OCI-LY3 (cell line): Measurements from ENCODE around the gene RNF222.

Source experiments
- H2AFZ ChIP-seq: fragments of 200-600, 300-600 bp; shearing (Covaris generic); 2 replicates; pipeline ENCODE4 v1.6.0; 2014; ENCODE audit warnings: antibody characterized with exemption, low read depth, low read length
- H3K27ac ChIP-seq: fragments of 200-600, 300-600 bp; sonication (generic); 2 replicates; pipeline ENCODE4 v1.5.1; 2014; ENCODE audit warnings: mild to moderate bottlenecking, low read length, moderate library complexity, mixed read lengths
- H3K27me3 ChIP-seq: fragments of 200-600, 300-600 bp; sonication (generic); 2 replicates; pipeline ENCODE4 v1.6.1; 2014; ENCODE audit warnings: low read depth, low read length, mixed read lengths
- H3K36me3 ChIP-seq: fragments of 200-600, 300-600 bp; sonication (generic); replicated peaks from 2 replicates; pipeline ENCODE3; 2014; ENCODE audit warnings: low read depth, low read length, mixed read lengths
- H3K4me1 ChIP-seq: fragments of 300-600, 200-600 bp; sonication (generic); 2 replicates; pipeline ENCODE4 v1.6.1; 2014; ENCODE audit warnings: low read length, mixed read lengths
- H3K4me2 ChIP-seq: fragments of 200-600, 300-600 bp; sonication (generic); 2 replicates; pipeline ENCODE4 v1.6.1; 2014; ENCODE audit warnings: low read length, mixed read lengths
- H3K4me3 ChIP-seq: fragments of 300-600, 200-600 bp; sonication (generic); 2 replicates; pipeline ENCODE4 v1.5.1; 2014; ENCODE audit warnings: antibody characterized with exemption, mild to moderate bottlenecking, low read length, moderate library complexity
- H3K79me2 ChIP-seq: fragments of 300-600, 200-600 bp; shearing (Covaris generic); 2 replicates; pipeline ENCODE4 v1.6.1; 2014; ENCODE audit warnings: mild to moderate bottlenecking, low read length, mixed read lengths
- H3K9ac ChIP-seq: fragments of 300-600, 200-600 bp; shearing (Covaris generic); 2 replicates; pipeline ENCODE4 v1.6.0; 2014; ENCODE audit warnings: mild to moderate bottlenecking, low read length, moderate library complexity
- H3K9me3 ChIP-seq: fragments of 200-600, 300-600 bp; shearing (Covaris generic); 2 replicates; pipeline ENCODE4 v1.6.1; 2014; ENCODE audit warnings: low read length, mixed read lengths; ENCODE audit not compliant: insufficient read depth
- H4K20me1 ChIP-seq: fragments of 200-600, 300-600 bp; sonication (generic); 2 replicates; pipeline ENCODE4 v1.6.1; 2016; ENCODE audit warnings: low read length, mixed read lengths; ENCODE audit not compliant: insufficient read depth
- EZH2phosphoT487 ChIP-seq: fragments of 200-600 bp; shearing (Covaris generic); IDR thresholded peaks from 2 replicates; pipeline ENCODE4 v1.6.1; 2018; ENCODE audit warnings: antibody characterized with exemption, mixed run types, low read depth
- TF ChIP-seq, protein P1 (sequence below): fragments of 200-600, 300-600 bp; sonication (generic); IDR thresholded peaks from 2 replicates; pipeline ENCODE4 v1.5.1; 2014; ENCODE audit warnings: antibody characterized with exemption, low read length, low read depth

Gene RNF222

DNA sequence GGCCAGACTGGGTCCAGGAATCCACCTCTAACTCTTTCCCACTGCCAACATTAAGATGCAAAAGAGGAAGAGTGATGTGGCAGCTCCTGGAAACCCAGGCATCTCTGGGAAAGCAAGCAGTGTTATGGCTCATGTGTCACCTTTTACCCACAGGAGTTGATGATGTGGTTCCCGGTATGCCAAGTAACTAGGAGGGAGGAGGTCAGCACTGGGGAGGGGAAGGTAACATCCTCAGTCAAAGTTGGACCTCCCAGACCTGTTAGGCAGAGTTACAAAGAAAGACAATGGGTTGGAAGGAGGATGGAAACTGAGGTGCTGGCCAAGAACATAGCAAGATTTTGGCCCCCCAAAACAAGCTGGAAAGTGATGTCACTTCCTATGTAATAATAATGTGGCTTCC lies 32.5 kb downstream of the RNF222 start:
- Histone ChIP-seq H3K4me2 (no peak overlapping the region), H3K9me3 (no peaks in the 10 kb centered on the region), H3K4me3 (no peak overlapping the region), H3K36me3 (no peaks in the 10 kb centered on the region), H2AFZ (no peak overlapping the region), H4K20me1 (no peaks in the 10 kb centered on the region), H3K4me1 (no peaks in the 10 kb centered on the region), H3K27ac (no peak overlapping the region), H3K9ac (no peak overlapping the region), H3K79me2 (no peaks in the 10 kb centered on the region), H3K27me3 (no peaks in the 10 kb centered on the region)
- TF ChIP-seq EZH2phosphoT487 = no peak
- TF ChIP-seq, protein P1, sequence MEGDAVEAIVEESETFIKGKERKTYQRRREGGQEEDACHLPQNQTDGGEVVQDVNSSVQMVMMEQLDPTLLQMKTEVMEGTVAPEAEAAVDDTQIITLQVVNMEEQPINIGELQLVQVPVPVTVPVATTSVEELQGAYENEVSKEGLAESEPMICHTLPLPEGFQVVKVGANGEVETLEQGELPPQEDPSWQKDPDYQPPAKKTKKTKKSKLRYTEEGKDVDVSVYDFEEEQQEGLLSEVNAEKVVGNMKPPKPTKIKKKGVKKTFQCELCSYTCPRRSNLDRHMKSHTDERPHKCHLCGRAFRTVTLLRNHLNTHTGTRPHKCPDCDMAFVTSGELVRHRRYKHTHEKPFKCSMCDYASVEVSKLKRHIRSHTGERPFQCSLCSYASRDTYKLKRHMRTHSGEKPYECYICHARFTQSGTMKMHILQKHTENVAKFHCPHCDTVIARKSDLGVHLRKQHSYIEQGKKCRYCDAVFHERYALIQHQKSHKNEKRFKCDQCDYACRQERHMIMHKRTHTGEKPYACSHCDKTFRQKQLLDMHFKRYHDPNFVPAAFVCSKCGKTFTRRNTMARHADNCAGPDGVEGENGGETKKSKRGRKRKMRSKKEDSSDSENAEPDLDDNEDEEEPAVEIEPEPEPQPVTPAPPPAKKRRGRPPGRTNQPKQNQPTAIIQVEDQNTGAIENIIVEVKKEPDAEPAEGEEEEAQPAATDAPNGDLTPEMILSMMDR = no peak

DNA sequence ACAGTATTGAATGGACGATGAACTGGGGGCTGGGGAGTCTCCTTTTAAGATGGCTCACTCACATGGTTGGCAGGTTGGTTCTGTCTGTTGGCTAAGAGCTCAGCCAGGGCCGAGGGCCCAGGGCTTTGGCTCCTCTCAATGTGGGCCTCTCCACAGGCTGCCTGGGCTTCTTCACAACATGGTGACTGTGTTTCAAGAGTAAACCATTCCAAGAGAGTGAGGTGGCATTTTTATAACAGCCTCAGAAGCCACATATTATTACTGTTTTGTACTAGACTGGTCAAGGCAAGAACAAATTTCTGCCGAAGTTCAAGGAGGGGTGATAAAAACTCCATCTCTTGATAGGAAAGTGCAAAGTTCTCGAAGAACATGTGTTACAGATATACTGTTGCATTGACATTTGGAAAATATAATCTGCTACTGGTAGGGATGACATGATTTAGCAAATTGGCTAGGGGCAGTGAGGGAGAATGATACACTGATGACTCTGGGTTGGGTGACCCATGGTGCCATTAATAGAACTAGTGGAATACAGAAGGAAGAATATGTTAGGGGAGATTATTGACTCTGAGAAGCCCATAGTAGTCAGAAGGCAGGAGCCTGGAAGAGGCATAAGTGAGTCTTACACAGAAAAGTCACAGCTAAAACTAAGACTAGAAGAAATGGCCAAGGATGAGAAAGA lies 34.8 kb downstream of the RNF222 start:
- Histone ChIP-seq H4K20me1 (no peaks in the 10 kb centered on the region), H3K4me1 (no peaks in the 10 kb centered on the region), H3K4me2 (no peak overlapping the region), H3K36me3 (no peaks in the 10 kb centered on the region), H3K27ac (no peak overlapping the region), H3K9me3 (no peaks in the 10 kb centered on the region), H2AFZ (no peak overlapping the region), H3K79me2 (no peaks in the 10 kb centered on the region), H3K9ac (no peak overlapping the region), H3K4me3 (no peak overlapping the region), H3K27me3 (no peaks in the 10 kb centered on the region)
- TF ChIP-seq, protein P1 = no peak
- no peak for TF ChIP-seq EZH2phosphoT487

DNA sequence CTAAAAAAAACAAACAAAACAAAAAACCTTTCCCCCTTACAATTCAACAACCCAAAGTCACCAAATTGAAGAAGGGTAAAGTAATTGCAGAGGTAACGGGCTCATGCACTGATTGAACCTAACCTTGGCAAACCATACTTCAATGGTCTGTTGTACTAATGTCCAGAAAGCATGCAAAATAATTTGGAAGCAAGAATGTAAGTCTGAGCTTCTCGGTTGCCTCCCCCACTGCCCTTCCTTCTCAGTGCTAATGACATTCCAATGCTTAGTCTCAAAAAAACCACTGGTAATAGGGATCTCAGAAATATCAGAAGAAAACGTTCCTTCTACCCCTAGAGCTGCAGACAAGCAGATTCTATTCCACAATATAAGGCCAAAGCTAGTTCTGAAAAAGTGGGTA lies 36.9 kb downstream of the RNF222 start:
- no peaks in the 10 kb centered on the region for H3K36me3 ChIP-seq
- no peak overlapping the region for H3K4me3 ChIP-seq
- TF ChIP-seq, protein P1 = no peak
- no peak for TF ChIP-seq EZH2phosphoT487
- no peaks in the 10 kb centered on the region for H3K79me2 ChIP-seq
- H2AFZ ChIP-seq = no peak overlapping the region
- H3K27me3 ChIP-seq = no peaks in the 10 kb centered on the region
- H3K9ac ChIP-seq = no peak overlapping the region
- H3K4me2 ChIP-seq = no peak overlapping the region
- H4K20me1 ChIP-seq = no peaks in the 10 kb centered on the region
- no peak overlapping the region for H3K27ac ChIP-seq
- H3K4me1 ChIP-seq = no peaks in the 10 kb centered on the region
- H3K9me3 ChIP-seq = no peaks in the 10 kb centered on the region

GRCh38 chr17:8360260-8360659 lies 37.4 kb downstream of the RNF222 start:
- H3K9ac ChIP-seq = no peak overlapping the region
- no peaks in the 10 kb centered on the region for H3K79me2 ChIP-seq
- no peaks in the 10 kb centered on the region for H3K9me3 ChIP-seq
- no peak overlapping the region for H2AFZ ChIP-seq
- H3K4me3 ChIP-seq = no peak overlapping the region
- no peaks in the 10 kb centered on the region for H3K36me3 ChIP-seq
- H4K20me1 ChIP-seq = no peaks in the 10 kb centered on the region
- no peaks in the 10 kb centered on the region for H3K4me1 ChIP-seq
- no peak overlapping the region for H3K27ac ChIP-seq
- no peak for TF ChIP-seq EZH2phosphoT487
- TF ChIP-seq, protein P1 = no peak
- no peaks in the 10 kb centered on the region for H3K27me3 ChIP-seq
- H3K4me2 ChIP-seq = no peak overlapping the region
